Ramos (cell line): ENCODE measurements around the gene F11.
"Not testable (repeated sequence)": the region's sequence is repeated elsewhere in the genome, so short reads cannot be mapped to it uniquely, and the experiment has no call there.

Experiments
- in situ Hi-C: fragments of 300-500 bp; cut with MboI; formaldehyde crosslinking; loops from one replicate; pipeline ENCODE4 v1.14.3; 2022; ENCODE audit warnings: low sequenced_read_pairs; ENCODE audit not compliant: unreplicated experiment

The F11 gene

GRCh38 chr4:186249785-186250754, 15.9 kb upstream of the F11 start:
- in situ Hi-C loops, result no loop called here

- in situ Hi-C loops, result no loop called here
Measured at GRCh38 chr4:186250760-186251159, 15.2 kb upstream of the F11 start.

- in situ Hi-C loops, result no loop called here
Measured at GRCh38 chr4:186255122-186255521, 10.9 kb upstream of the F11 start.

- in situ Hi-C loops, result no loop called here
Measured at GRCh38 chr4:186258216-186258811, 7.7 kb upstream of the F11 start.

GRCh38 chr4:186260117-186260503, 5.9 kb upstream of the F11 start:
- in situ Hi-C loops, result no loop called here

- in situ Hi-C loops, result no loop called here
Measured at GRCh38 chr4:186260504-186261448, 5.2 kb upstream of the F11 start.

- in situ Hi-C loops, result no loop called here
Measured at GRCh38 chr4:186264660-186265059, 1.3 kb upstream of the F11 start.

- in situ Hi-C loops, result not testable (repeated sequence)
Measured at GRCh38 chr4:186265250-186265649, 739 bp upstream of the F11 start.

- in situ Hi-C loops, result no loop called here
Measured at GRCh38 chr4:186266729-186267456, 904 bp downstream of the F11 start.

- in situ Hi-C loops, result no loop called here
Measured at GRCh38 chr4:186271081-186271678, 5.2 kb downstream of the F11 start.

GRCh38 chr4:186272699-186273391, 6.9 kb downstream of the F11 start:
- in situ Hi-C loops, result no loop called here

GRCh38 chr4:186273392-186273789, 7.4 kb downstream of the F11 start:
- in situ Hi-C loops, result not testable (repeated sequence)

- in situ Hi-C loops, result no loop called here
Measured at GRCh38 chr4:186283311-186283710, 17.3 kb downstream of the F11 start.

- in situ Hi-C loops, result no loop called here
Measured at GRCh38 chr4:186285147-186285546, 19.2 kb downstream of the F11 start.

GRCh38 chr4:186286581-186286980, 20.6 kb downstream of the F11 start:
- in situ Hi-C loops, result no loop called here

- in situ Hi-C loops, result loop anchor here (10.0 kb wide), 1 partner anchor 293 kb away; no protein-coding TSS in a partner anchor
Measured at GRCh38 chr4:186291256-186291890, 25.4 kb downstream of the F11 start.

- in situ Hi-C loops, result loop anchor here (10.0 kb wide), 1 partner anchor 291 kb away; no protein-coding TSS in a partner anchor
Measured at GRCh38 chr4:186294160-186294559, 28.2 kb downstream of the F11 start.

GRCh38 chr4:186296481-186296880, 30.5 kb downstream of the F11 start:
- in situ Hi-C loops, result loop anchor here (10.0 kb wide), 1 partner anchor 288 kb away; no protein-coding TSS in a partner anchor
